Measurements from ENCODE around the gene KIF13A. TPM values are rescaled to one million over a fixed set of nuclear protein-coding genes. Genes with fewer than 3 reads are reported as not detected.

KIF13A gene
- total and polyA plus RNA-seq, 2 experiments from 2014 or later, result 8.4 to 28.2 TPM

DNA sequence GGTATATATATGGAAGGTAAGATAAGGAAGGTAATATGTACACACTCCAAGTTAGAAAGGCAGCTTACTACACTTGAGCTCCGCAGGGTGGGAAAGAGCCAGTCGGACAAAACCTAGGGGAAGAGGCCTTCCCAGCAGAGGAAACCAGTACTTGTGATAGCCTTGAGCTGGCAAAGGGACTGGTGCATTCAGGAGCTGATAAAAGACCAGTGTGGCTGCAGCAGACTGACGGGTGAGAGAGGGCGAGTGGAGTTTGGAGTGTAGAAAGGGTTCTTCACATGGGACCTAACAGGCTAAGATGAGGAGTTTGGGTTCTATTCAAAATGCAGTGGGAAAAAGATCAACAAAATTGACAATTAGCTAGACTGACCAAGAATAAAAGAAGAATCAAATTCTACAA, 49.3 kb upstream of the KIF13A start:
- H3K36me3 Mint-ChIP-seq (ENCODE audit: low read depth), result no peaks in the 10 kb centered on the region
- no peak overlapping the region for H2AFZ ChIP-seq
- no peak overlapping the region for H3K27ac Mint-ChIP-seq
- no peaks in the 10 kb centered on the region for H3K27me3 ChIP-seq (ENCODE audit: insufficient read depth)
- no peaks in the 10 kb centered on the region for H3K9me2 ChIP-seq (ENCODE audit: insufficient read depth)
- H4K20me1 ChIP-seq (replicated peaks; ENCODE audit: insufficient read depth), result no peaks in the 10 kb centered on the region
- no peaks in the 10 kb centered on the region for H3K27me3 Mint-ChIP-seq (ENCODE audit: insufficient read depth, low read depth, poor library complexity)
- H3K79me2 ChIP-seq (replicated peaks; ENCODE audit: insufficient read depth), result no peaks in the 10 kb centered on the region
- H3K9me3 Mint-ChIP-seq, result no peaks in the 10 kb centered on the region
- H3F3A ChIP-seq (replicated peaks; ENCODE audit: low read depth), result no peaks in the 10 kb centered on the region
- no peak overlapping the region for H3K4me3 Mint-ChIP-seq
- no peak for TF ChIP-seq ZNF114 (CRISPR knock-in tag; IDR thresholded peaks at IDR 0.05)
- TF ChIP-seq, protein P1, sequence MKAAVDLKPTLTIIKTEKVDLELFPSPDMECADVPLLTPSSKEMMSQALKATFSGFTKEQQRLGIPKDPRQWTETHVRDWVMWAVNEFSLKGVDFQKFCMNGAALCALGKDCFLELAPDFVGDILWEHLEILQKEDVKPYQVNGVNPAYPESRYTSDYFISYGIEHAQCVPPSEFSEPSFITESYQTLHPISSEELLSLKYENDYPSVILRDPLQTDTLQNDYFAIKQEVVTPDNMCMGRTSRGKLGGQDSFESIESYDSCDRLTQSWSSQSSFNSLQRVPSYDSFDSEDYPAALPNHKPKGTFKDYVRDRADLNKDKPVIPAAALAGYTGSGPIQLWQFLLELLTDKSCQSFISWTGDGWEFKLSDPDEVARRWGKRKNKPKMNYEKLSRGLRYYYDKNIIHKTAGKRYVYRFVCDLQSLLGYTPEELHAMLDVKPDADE (IDR thresholded peaks at IDR 0.05), result no peak
- TF ChIP-seq ZNF331 (CRISPR knock-in tag; IDR thresholded peaks at IDR 0.05; ENCODE audit: low read depth), result no peak
- no peak for TF ChIP-seq NANOG (IDR thresholded peaks at IDR 0.05; ENCODE audit: borderline replicate concordance)
- no peak for TF ChIP-seq CTCF (conservative IDR thresholded peaks at IDR 0.05; ENCODE audit: low read depth in 2 of 2)
- TF ChIP-seq CREB1 (CRISPR knock-in tag; IDR thresholded peaks at IDR 0.05; ENCODE audit: low read depth), result no peak
- TF ChIP-seq EZH2 (IDR thresholded peaks at IDR 0.05; ENCODE audit: low read depth, unreplicated experiment), result no peak
- TF ChIP-seq, protein P2, sequence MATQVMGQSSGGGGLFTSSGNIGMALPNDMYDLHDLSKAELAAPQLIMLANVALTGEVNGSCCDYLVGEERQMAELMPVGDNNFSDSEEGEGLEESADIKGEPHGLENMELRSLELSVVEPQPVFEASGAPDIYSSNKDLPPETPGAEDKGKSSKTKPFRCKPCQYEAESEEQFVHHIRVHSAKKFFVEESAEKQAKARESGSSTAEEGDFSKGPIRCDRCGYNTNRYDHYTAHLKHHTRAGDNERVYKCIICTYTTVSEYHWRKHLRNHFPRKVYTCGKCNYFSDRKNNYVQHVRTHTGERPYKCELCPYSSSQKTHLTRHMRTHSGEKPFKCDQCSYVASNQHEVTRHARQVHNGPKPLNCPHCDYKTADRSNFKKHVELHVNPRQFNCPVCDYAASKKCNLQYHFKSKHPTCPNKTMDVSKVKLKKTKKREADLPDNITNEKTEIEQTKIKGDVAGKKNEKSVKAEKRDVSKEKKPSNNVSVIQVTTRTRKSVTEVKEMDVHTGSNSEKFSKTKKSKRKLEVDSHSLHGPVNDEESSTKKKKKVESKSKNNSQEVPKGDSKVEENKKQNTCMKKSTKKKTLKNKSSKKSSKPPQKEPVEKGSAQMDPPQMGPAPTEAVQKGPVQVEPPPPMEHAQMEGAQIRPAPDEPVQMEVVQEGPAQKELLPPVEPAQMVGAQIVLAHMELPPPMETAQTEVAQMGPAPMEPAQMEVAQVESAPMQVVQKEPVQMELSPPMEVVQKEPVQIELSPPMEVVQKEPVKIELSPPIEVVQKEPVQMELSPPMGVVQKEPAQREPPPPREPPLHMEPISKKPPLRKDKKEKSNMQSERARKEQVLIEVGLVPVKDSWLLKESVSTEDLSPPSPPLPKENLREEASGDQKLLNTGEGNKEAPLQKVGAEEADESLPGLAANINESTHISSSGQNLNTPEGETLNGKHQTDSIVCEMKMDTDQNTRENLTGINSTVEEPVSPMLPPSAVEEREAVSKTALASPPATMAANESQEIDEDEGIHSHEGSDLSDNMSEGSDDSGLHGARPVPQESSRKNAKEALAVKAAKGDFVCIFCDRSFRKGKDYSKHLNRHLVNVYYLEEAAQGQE (IDR thresholded peaks at IDR 0.05; ENCODE audit: unreplicated experiment), result no peak
- TF ChIP-seq JUNB (IDR thresholded peaks at IDR 0.05; ENCODE audit: unreplicated experiment), result no peak
- TF ChIP-seq POLR2AphosphoS5 (IDR thresholded peaks at IDR 0.05; ENCODE audit: low read depth), result no peak
- no peak for TF ChIP-seq STAT1 (IDR thresholded peaks at IDR 0.05; ENCODE audit: unreplicated experiment)
- no peak for TF ChIP-seq EZH2phosphoT487 (IDR thresholded peaks at IDR 0.05; ENCODE audit: unreplicated experiment)
- TF ChIP-seq ZNF462 (CRISPR knock-in tag; IDR thresholded peaks at IDR 0.05), result no peak
- ATAC-seq (no peak), DNase-seq (ENCODE audit: low spot score) (no peak)
- no peaks in the 10 kb centered on the region for H3K36me3 ChIP-seq (ENCODE audit: insufficient read depth)
- no peak overlapping the region for H3K4me2 ChIP-seq
- no peak overlapping the region for H3K27ac ChIP-seq (ENCODE audit: low read depth)
- no peaks in the 10 kb centered on the region for H3K4me1 ChIP-seq (ENCODE audit: insufficient read depth)
- H3K4me1 Mint-ChIP-seq, result no peaks in the 10 kb centered on the region; the same call in 2 of the 3 replicates
- H3K4me3 ChIP-seq, result no peak overlapping the region

Data from GM23338 (cell line).